Activated T-cell treated with anti-CD3 and anti-CD28 coated beads for 24 hours (primary cell): ENCODE data around the gene DSP.

Source experiments
- DNase-seq: peaks from one replicate; pipeline ENCODE4 v3.0.0-alpha.2; 2020; ENCODE audit warnings: low read depth

Gene DSP

DNA sequence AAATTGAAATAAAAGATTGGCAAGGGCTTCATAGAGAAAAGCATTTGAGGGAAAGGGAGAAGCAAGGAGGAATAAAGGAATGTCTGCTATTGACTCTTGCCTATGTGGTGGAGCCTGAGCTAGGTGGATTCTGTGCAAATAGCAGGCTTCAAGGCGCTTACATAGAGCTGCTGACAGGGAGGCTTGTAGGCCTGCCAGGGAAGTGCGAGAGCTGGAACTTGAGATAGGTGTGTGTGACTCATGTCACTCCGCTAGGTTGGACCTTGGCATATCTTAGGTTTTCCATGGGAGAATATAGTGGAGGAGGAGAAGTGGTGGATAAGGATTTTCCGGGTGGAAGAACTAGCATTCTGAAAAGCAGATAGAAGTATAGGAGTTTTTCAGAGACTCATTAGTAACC lies 62.5 kb downstream of the DSP start:
- no peak for DNase-seq

DNA sequence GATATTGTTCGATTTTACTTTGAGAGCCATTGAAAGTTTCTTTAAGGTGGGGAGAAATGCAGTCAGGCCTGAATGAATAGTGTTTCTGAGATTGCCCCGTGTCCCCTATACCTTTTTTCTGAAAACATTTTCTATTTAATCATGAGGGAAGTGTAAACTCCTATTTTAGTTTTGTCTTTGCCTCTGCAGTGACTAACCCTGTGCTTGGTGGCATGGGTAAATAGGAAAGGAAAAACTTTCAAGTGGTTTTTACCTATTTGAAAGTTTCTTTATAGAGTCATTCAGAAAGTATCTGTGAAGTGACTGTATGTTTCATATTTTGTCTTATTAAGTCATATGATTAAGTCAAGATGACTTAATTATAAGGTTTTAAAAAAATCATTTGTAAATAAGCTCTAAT lies 63.0 kb downstream of the DSP start:
- DNase-seq, result no peak

DNA sequence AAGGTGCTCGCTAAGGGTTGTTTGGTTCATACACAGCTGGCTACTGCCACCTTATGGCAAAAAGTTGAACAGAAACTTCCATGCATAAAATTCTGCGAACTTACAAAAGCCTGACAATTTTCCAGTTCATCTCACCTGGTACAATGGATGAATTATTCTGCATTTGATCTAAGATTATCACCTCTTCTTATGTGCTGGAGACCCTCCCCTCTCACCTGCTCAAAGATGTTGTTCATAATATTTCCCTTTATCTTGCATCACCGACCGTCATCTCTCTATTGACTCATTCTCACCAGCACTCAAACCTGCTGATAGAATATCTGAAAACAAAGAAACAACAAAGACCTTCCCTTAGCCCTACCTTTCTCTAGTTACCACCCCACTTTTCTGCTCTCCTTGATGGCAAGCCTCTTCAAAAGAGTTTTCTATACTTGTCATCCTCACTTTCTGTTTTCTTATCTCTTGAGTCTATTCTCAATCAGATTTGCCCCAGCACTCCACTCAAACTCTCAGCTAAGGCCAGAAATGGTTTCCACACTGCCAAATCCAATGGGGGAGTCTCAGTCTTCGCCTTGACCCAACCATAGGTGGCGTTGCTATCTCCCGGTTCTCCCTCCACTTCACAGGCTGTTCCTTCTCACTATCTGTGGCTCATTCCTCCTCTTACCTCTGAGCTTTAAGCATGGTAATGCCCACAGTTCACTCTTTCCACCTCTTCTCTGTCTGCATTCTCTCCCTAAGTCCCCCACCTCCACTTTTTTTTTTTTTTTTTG lies 74.3 kb downstream of the DSP start:
- peak; percentile 16 for DNase-seq

DNA sequence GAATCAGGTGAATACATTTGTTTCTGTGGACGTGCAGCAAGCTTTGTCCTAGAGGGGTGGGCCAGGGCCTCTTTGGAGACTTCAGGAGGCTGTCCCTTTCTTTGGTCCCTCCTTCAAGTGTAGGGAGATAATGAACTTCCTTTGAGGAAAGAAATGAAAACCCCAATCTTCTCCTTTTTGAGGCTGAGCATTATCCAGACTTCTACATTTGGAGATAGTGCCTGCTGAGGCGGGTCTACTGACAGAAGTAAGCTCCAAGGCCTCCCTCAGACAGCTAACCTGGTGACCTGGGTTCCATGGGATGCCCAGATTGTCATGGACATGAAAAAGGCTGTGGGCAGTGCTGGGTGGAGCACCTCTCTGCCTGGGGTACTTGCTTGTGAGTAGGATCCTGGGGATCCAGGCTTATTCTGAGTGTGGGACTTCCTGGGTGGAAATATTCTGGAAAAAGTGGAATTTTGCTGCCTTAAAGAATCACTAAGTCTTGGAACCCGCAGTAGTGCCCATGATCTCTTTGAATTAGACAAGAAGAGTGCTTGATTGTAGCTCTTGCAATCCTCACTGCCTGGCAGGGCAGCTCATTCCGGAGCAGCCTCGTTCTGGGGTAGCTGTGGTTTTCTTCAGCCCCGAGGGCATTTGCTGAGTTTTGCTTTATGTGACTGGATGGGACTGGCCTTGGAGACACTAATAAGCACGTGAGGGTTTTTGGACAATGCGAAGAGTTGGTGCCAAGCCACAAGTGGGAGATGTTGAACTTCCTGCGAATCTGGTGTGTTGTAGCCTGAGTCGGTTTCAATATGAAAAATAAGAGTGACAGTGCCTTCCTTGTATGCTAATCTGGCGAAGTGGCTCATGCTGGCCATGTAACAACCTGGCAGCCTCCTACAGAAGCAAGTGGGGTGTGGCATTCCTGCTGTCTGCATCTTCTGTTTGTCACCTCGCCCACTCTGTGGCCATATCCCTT lies 76.6 kb downstream of the DSP start:
- no peak for DNase-seq

GRCh38 chr6:7621761-7622160 lies 80.3 kb downstream of the DSP start:
- DNase-seq, result no peak

DNA sequence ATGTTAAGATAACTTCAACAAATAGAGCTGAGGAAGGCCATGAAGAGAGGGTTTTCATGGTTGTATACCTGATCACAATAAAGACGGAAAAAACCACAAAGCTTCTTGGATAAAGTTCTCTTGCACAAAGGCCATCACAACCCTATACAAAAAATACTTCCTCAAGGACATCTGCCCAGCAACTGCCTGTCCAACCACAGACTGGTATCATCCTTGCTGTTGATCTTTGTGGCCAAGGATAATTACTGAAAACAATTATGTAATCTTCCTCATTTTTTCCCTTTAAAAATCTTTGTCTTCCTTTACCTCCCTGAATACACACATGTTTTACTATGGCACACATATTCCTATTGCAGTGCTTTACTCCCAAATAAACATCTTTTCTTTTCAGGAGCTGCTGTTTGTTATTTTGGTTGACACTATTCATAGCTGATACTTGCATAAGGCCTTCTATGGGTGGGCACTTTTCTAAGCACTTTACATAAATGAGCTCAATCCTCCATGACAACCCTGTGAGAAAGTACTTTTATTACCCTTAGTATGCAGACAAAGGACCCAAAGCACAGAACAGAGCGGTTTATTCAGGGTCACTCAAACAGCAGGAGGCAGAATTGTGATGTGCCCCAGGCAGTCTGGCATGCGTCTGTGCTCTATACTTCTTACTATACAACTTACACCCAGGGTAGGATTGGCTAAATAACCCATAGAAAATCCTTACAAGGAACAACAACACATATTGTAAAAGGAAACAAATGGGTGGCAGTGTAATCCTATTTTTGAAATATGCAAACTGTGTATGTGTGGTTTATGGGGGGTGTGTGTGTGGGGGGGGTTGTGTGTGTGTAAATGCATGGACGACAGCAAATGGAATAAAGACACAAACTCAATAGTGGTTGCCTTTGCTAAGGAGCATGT lies 83.6 kb downstream of the DSP start:
- no peak for DNase-seq

DNA sequence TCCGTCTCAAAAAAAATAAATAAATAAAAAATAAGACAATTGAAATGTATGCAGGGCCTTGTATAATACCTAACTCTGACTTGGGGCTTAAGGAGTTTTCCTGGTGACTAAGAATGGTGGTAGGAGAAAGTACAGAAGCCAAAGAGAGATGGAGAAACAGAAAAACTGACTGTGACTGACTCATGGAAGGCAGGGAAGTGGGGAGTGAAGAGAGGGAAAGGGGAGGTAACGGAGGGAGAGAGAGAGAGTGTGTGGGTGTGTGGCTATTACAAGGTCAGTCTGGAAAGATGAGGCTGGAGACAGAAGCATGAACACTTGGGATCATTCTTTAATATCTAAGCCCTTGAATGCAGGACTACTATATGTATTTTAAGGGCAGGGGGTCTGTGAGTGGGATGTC lies 87.0 kb downstream of the DSP start:
- no peak for DNase-seq

- DNase-seq, result no peak
Measured at GRCh38 chr6:7628909-7629308, 87.4 kb downstream of the DSP start.

- DNase-seq, result no peak
Measured at GRCh38 chr6:7629321-7629720, 87.8 kb downstream of the DSP start.

DNA sequence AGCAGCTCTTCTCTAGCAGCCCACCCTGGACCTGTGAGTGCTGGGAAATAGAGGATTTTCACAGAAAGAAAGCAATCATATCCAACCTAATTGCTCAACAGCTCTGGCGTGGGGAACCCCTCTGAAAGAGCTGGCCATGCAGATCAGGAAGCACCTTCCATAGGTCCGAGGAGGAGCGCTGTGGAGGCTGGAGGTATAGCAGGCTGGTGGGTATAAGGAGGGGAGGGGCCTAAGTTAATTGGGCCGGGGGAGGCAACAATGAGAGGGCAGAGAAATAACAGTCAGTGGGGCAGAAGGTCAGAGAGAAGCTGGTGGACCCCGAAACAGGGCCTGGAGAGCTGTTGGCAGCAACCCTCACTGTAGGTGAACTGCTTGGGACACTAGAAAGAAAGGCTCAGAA lies 89.3 kb downstream of the DSP start:
- no peak for DNase-seq

DNA sequence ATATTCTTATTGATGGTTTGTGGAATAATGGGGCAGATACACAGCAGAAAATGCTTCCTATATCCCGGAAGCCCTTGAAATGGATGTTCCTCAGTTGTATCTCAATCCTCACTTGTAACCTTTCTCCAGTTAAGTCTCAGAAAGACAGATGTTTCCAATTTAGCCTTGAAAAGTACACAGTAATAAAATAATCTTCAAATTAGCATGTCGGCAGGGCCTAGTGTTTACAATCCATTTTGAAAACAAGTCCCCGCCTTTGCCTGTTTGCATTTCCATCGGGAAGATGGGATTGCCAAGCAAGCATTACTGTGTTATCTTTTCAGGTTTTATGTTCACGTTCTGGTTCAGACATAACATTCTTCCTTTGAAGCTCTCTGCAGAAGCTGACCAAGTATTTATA lies 90.0 kb downstream of the DSP start:
- no peak for DNase-seq

DNA sequence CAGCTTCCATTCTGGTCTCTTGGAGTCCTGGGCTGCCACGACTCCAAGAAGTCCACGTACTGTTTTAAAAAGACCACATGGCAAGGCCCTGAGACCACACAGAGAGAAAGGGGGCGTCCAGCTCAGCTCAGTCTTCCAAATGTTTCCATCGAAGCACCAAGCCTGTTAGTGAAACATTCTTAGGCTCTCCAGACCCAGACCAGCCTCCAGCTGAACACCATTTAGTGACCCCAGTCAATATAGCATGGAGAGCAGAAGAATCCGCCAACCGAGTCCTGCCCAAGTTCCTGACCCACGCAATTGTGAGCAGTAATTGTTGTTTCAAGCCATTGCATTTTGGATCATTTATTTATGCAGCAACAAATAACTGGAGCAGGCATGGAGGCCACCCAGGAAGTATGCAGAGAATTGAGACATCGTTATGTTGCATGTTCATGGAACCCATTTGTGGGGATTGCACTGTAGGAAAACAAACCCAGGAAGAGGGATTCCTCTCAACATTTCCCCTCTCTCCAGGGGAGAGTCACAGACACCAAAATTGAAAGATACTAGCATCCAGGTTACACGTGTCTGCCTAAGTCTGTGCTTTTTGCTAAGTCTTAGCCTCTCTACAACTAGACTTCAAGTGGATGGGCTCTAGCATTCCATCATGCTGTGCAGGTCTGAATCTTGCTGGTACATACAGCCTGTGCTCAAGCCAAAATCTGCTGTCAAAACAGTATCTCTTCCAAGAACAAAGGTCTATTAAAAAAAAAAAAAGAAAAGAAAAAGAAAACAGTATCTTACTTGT lies 91.2 kb downstream of the DSP start:
- no peak for DNase-seq

- DNase-seq, result no peak
Measured at GRCh38 chr6:7633361-7633760, 91.9 kb downstream of the DSP start.

GRCh38 chr6:7636151-7636550 lies 94.7 kb downstream of the DSP start:
- no peak for DNase-seq
